Measurements from ENCODE around the gene SUPT6H.
"Not testable (repeated sequence)": the region's sequence is repeated elsewhere in the genome, so short reads cannot be mapped to it uniquely, and the experiment has no call there.

Gene SUPT6H

DNA sequence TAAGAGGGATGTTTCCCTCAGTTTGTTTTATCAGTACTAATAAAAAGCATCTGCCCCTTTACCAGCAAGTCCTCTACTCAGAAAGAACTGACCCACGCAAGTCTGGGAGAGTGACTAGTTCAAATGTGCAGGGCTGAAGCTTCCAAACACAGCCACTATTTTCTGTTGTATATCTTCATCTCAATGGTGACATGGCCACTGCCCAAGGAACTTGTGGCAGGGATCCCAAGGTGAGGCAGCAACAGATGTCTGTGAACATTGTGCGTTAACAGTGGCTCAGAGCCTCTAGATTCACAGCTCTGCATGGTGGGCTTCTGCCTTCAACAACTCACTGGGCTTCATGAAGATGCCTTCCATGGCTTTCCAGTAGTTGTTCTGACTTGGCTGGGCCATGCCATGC, 13.3 kb upstream of the SUPT6H start:
- no peak for DNase-seq (ENCODE audit: low read depth)

DNA sequence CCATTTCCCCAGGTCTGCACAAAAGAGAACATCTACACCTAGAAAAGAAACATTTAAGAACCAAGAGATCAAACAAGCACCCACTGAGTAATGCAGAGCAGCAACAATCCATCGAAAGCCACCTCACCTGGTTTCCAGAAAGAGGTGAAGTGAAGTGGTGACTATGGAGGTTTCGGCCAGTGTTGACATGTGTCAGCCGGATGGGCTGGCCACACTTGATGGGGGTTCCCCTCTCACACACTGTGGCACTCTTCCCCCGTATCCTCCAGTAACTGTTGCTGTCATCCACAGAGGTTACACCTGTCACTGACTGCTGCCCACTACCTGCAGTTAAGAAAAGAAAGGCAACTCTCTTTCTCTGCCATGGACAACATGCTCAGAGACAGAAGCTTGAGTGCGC, 6.8 kb upstream of the SUPT6H start:
- DNase-seq (ENCODE audit: low read depth) = no peak

DNA sequence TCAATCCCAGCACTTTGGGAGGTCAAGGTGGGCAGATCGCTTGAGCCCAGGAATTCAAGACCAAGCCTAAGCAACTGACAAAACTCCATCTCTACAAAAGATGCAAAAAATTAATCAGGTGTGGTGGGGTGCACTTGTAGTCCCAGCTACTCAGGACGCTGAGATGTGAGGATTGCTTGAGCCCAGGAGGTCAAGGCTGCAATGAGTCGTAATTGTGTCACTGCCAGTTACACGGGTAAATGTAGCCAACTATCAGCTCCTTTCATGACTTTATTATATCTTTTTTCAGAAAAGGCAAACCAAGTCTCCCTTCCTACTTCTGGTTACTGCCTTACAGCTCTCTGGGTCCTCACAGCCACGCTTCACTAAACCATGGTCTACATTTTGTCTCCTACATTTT, 4.2 kb upstream of the SUPT6H start:
- DNase-seq (ENCODE audit: low read depth) = no peak

DNA sequence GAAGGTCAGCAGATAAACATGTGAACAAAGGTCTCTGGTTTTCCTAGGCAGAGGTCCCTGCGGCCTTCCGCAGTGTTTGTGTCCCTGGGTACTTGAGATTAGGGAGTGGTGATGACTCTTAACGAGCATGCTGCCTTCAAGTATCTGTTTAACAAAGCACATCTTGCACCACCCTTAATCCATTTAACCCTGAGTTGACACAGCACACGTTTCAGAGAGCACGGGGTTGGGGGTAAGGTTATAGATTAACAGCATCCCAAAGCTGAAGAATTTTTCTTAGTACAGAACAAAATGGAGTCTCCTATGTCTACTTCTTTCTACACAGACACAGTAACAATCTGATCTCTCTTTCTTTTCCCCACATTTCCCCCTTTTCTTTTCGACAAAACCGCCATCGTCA, 3.7 kb upstream of the SUPT6H start:
- not testable (repeated sequence) for DNase-seq (ENCODE audit: low read depth)

DNA sequence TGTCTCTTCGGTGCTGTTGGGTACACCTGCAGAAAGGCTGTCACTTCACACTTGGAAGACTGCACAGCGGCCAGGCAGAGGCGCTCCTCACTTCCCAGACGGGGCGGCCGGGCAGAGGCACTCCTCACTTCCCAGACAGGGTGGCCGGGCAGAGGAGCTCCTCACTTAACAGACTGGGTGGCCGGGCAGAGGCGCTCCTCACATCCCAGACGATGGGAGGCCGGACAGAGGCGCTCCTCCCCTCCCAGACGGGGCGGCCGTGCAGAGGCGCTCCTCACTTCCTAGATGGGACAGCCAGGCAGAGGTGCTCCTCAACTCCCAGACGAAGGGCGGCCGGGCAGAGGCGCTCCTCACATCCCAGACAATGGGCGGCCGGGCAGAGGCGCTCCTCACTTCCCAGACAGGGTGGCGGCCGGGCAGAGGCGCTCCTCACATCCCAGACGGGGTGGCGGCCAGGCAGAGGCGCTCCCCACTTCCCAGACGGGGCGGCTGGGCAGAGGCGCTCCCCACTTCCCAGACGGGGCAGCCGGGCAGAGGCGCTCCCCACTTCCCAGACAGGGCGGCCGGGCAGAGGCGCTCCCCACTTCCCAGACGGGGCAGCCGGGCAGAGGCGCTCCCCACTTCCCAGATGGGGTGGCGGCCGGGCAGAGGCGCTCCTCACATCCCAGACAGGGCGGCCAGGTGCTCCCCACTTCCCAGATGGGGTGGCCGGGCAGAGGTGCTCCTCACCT, 3.1 kb upstream of the SUPT6H start:
- DNase-seq (ENCODE audit: low read depth) = not testable (repeated sequence)

DNA sequence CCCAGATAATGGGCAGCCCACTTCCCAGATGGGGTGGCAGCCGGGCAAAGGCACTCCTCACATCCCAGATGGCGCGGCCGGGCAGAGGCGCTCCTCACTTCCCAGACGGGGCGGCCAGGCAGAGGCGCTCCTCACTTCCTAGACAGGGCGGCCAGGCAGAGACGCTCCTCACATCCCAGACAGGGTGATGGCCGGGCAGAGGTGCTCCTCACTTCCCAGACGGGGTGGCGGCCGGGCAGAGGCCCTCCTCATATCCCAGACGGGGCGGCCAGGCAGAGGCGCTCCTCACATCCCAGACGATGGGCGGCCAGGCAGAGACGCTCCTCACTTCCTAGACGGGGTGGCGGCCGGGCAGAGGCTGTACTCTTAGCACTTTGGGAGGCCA, 2.5 kb upstream of the SUPT6H start:
- not testable (repeated sequence) for DNase-seq (ENCODE audit: low read depth)

DNA sequence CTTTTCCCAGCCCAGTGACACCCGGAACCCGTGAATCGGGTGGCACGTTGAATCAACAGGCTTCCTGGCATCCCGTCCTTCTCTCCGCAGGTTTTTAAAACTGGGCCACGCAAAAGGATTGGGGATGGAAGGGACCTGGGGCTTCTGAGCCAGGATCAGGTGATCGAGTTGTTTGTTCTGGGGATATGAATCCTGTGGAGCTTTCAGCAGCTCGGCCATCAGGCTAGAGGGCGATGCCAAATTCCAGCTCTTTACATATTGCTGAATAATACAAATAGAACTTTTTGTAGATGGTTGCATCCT, 473 bp downstream of the SUPT6H start:
- no peak for DNase-seq (ENCODE audit: low read depth)

DNA sequence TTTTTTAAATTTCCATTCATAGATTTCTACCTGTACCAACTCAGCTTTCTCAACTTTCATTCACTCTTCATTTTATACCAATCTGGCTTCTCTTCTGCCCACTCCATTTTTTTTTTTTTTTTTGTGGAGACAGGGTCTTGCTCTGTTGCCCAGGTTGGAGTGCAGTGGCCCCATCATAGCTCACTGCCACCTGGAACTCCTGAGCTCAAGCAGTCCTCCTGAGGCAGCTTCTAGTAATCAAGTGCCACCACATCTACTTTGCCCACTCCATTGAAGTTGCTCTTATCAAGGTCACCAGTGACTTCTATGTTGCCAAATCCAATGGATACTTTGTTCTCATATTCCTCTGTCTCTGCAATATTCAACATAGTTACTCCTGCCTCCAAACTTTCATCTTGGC, 1.7 kb downstream of the SUPT6H start:
- no peak for DNase-seq (ENCODE audit: low read depth)

DNA sequence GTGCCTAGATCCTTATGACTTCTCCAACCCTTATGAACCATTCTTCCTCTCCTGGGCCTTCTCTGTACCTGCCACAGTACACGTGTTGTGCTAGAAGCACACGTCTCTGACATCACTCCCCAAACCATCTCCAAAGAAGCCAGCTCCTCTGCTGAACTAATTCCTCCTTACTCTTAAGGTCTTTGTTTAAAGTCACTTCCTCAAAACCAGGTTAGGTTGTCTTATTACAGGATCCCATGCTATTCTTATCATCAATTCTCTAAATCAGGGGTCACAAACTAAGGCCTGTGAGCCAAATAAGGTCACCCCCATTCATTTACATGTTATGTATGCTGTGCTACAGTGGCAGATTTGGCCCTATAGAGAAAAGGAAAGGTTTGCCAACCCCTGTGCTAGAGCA, 4.0 kb downstream of the SUPT6H start:
- DNase-seq (ENCODE audit: low read depth) = no peak

DNA sequence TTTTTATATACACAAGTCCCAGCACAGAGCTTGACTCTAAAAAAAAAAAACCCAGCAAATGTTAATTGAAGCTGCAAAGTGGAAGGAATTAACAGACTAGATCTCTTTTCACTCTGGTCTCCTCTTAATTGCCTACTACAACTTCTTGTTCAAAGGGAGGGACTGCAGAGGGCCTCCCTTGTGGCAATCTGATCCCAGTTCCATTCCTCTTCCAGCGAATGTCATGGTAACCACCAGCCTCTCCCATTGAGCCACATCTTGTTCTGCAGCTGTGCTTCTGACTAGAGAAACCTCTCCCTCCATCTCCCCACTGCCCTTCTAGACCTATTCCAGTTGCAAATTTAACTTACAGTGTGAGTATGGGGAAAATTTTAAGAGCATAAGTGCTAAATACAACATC, 5.9 kb downstream of the SUPT6H start:
- DNase-seq (ENCODE audit: low read depth) = no peak

DNA sequence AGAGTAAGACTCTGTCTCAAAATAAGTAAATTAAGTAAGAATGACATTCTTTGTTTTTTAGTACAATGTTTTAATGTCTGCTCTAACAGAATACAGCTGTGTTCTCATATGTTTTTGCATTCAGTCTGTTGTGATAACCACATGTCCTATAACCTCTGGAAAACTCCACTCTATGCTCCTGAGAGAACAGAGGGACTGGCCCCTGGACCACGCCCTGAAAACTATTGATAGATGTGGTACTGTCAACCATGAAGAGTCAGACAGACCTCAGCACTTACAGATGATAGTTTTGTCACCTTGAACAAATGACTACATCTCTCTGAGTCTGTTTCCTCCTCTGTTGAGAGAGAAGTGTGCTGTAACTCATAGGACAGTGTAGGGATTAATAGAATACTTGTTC, 7.9 kb downstream of the SUPT6H start:
- DNase-seq (ENCODE audit: low read depth) = no peak

DNA sequence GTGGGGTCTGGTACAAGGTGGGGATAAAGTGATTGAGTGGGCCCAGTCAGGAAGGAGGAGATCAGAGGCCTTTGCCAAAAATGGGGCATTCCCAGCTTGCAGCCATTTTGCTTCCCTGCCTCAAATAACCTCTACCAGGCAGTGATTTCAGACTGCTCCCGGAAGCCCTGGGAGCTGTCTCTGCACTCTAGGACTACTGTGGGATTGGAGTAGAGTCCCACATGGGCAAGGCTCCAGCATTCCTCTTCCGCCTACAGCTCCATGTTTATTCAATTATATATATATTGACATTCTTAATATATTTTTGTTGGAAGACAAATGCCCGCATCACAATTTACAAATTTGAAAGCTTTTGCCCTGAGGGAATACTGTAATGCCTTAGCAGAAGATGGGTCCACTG, 13.5 kb downstream of the SUPT6H start:
- DNase-seq (ENCODE audit: low read depth) = no peak

DNA sequence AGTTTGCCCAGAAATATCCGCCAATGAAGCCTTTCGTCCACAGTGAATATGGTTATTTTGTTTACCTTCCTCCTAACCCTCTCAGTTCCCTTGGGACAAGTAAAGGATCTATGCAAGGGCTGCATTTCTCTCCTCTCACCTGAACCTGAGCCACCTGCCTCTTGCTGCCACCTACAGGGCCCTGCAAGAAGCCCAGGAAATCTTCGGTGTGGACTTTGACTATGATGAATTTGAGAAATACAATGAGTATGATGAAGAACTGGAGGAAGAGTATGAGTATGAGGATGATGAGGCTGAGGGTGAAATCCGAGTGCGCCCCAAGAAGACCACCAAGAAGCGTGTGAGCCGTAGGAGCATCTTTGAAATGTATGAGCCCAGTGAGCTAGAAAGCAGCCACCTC, 14.0 kb downstream of the SUPT6H start:
- no peak for DNase-seq (ENCODE audit: low read depth)

DNA sequence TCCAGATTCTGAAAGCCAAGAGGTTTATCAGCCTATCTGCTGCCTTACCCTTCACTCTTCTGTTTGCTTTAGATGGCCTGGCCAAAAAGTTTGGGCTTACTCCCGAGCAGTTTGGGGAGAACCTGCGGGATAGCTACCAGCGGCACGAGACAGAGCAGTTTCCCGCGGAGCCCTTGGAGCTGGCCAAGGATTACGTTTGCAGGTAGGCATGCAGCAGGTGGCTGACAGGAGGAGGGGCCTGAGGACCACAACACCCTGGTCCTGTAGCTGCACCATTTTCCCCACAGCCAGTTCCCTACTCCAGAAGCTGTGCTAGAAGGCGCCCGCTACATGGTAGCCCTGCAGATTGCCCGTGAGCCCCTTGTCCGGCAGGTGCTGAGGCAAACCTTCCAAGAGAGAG, 20.6 kb downstream of the SUPT6H start:
- DNase-seq (ENCODE audit: low read depth) = no peak

DNA sequence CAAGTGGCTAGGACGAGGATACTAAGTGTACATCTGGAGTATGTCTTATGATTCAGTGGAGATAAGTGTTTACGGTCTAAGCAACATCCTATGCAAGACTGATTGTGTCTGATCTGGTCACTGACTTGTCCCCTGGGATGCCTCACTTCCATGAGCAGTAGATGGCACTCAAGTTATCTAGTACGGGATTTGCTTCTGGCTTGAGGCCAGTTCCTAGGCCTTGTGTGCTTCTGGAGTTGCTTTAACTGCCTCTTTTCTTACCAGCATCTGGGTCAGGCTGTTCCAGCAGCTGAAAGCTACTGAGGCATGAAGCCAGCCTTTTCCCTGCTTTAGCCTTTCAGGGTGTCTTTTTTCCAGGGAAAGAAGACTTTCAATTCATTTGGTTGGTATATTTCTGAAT, 23.0 kb downstream of the SUPT6H start:
- no peak for DNase-seq (ENCODE audit: low read depth)

DNA sequence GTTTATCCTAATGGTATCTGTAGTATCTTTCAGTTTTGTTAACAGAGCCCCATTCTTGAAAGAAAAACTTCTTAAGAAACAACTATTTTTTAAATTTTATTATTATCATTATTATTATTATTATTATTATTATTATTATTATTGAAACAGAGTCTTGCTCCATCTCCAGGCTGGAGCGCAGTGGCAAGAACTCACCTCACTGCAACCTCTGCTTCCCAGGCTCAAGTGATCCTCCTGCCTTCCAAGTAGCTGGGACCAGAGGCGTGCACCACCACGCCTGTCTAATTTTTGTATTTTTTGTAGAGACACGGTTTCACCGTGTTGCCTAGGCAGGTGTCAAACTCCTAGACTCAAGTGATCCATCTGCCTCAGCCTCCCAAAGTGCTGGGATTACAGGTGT, 23.4 kb downstream of the SUPT6H start:
- DNase-seq (ENCODE audit: low read depth) = no peak

DNA sequence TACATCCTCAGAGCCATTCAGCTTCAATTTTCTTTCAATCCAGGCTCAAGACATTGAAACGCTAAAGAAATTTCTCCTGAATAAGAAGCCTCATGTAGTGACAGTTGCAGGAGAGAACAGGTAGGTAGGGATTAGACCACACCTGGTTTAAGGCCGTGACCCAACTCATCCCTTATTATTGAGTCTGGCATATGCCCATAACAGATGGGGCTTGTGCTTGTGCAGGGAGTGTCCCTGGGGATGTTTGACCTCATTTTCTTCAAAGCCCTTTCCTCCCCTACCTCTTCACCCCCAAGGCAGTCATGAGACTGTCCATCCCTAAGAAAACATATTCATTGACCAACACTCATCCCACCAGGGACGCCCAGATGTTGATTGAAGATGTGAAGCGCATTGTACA, 24.3 kb downstream of the SUPT6H start:
- no peak for DNase-seq (ENCODE audit: low read depth)

DNA sequence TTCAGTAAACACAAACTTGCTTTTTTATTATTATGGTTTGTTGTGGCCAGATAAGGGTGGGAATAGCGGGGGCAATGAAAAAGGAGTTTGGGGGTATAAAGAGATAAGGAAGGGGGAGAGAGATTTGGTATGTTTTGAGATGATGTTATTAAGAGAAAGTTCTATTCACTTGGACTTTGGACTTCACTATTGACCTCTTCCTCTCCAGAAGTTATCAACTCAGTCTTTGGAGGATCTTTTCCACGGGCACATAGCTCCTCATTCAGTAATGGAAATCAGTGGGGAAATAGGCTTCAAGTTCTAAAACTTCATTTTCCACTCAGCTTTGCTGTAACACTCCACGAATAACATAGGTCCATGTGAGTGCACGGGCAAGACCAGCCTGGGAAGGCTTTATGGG, 26.5 kb downstream of the SUPT6H start:
- no peak for DNase-seq (ENCODE audit: low read depth)

DNA sequence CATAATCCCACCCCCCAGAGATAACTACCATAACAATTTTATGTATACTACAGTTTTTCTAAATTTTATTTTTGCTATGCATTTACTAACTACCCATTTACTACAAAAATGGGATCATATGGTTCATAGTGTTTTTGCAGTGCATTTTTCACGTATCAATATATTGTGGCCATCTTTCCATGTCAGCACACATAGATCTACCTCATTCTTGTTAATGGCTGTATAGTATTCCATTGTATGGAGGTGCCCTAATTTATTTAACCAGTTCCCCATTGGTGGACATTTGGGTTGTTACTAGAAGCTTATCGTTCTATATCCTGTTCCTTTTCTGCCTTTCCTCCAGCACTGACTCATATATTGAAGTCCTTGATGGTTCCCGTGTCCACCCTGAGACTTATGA, 27.0 kb downstream of the SUPT6H start:
- DNase-seq (ENCODE audit: low read depth) = no peak

DNA sequence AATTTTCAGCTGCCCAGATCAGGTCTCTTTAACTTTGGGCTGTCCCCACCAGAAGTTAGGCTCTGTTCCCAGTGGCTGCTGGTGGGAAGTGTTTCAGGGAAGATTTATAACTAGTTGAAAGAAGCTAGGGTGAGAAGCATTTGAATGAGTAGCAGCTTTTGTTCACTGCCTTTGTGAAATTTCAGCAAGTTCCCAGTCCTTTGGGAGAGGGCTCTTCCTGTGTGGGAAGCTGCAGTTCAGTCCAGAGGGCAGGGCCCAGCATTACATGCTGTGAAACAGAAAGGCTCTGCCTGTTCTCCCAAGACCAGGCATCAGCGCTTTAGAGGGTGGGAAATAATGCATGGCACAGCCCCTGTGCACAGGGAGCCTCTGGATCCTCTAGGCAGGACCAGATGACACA, 31.9 kb downstream of the SUPT6H start:
- DNase-seq (ENCODE audit: low read depth) = no peak

DNA sequence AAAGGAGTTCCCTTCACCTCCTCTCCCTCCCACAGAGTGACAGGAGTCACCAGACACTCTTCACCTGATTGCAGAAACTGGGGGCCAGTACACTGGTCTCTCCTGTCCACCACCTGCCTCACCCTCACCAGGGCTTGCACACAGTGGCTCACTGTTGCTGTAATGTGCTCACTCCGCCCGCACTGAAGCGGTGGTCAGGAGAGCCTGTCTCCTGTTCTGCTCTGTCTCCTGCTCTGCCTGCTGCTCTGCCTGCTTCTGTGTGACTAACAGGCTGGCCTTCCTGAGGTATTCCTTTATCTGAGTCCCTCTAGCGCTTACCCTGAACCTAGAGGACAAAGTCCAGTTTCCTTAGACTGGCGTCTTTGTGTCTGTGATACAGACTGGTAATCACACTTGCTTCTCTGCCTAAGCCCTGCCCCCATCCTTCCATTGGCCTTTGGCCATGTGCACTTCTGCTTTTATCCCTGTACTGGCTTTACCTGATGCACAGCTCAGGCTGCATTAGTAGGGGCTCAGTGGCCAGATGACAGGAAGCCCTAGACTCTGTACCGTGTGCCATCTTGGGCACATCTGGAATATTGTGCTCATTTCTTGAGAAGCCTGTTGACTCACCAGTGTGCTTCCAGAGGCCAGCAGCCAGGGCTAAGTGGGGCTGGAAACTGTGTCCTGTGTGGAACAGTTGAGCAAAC, 36.4 kb downstream of the SUPT6H start:
- no peak for DNase-seq (ENCODE audit: low read depth)

DNA sequence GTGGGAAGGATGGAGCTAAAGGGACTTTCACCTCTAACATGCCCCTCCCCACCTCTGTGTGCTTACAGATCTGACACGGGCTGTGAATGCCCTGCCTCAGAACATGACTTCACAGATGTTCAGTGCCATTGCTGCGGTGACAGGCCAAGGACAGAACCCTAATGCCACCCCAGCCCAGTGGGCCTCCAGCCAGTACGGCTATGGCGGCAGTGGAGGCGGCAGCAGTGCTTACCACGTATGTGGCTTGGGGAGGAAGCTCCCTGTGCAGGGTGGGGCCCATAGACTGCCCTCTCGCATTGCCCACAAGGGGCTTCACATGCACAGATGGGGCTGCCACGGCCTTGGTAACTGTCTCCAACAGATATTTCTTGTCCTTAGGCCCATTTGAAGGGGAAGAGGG, 38.3 kb downstream of the SUPT6H start:
- no peak for DNase-seq (ENCODE audit: low read depth)

DNA sequence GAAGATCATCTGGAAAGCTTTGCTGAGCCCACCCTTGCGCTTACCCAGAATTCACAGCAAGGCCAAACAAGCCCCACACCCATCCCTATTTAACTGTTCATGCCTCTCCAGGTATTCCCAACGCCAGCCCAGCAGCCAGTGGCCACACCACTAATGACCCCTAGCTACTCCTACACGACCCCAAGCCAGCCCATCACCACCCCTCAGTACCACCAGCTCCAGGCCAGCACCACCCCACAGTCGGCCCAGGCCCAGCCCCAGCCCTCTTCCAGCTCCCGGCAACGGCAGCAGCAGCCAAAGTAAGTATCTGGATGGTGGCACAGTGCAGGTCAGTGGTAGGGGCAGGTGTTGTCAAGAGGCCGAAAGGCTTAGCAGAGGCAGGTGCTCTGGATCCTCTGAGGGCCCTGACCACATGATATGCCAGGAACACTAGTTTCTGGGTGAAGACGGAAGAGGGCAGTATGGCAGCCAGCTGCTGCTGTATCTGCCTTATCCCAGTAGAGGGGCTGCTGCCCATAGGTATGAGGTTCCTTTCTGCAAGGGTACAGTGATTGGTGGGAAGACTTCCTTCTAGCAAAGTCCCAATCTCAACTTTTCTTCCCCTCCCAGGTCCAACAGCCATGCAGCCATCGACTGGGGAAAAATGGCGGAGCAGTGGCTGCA, 39.0 kb downstream of the SUPT6H start:
- no peak for DNase-seq (ENCODE audit: low read depth)
